Adrenal gland (tissue), 5 donors: ENCODE measurements around the gene COQ5.

ENCODE experiments used
- POLR2A ChIP-seq, 2 donors: fragments of 450-650 bp; IDR thresholded peaks; one replicate each; pipeline ENCODE4 v1.6.1; 2017; ENCODE audit warnings: antibody characterized with exemption in 2 of 2, mild to moderate bottlenecking in 2 of 2, moderate library complexity in 1 of 2
- TF ChIP-seq, protein P1 (sequence below), 6 experiments: fragments of 450-650 bp in 4 of 6; fragments of 200-600 bp in 2 of 6; sonication (generic) in 1 of 6; IDR thresholded peaks; 1 replicate in 5 of 6; 2 replicates in 1 of 6; pipeline versions ENCODE4 v1.5.1 to v1.8.0; 2016 to 2021; ENCODE audit warnings: antibody characterized with exemption in 6 of 6, mild to moderate bottlenecking in 2 of 6, moderate library complexity in 1 of 6
- donor health status: DM: no; HTN: no; CAD: no.

DNA sequence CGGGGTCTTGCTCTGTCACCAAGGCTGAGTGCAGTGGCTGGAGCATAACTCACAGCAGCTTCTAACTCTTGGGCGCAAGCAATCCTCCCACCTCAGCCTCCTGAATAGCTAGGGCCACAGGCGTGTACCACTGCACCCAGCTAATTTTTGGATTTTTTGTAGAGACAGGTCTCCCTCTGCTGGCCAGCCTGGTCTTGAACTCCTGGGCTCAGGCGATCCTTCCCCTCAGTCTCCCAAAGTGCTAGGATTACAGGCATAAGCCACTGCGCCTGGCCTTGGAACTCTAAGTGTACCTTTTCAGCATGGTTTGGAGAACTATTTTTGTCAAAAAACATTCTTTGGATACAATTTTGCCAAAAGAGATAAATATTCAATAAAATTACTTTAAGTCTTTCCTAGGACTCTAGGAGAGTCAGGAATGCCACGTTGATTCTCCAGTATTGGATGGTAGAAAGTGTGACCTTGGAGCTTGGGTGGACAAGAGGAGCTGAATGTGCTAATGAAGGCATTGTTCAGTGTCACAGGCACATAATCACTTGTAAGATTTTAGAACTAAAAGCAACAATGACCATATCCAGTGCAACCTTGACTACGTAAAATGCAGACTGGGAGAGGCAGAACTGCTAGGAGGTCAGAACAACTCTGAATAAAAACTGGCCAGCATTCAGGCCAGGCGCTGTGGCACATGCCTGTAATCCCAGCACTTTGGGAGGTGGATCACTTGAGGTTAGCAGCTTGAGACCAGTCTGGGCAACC is 62.2 kb downstream of the COQ5 start:
- TF ChIP-seq, protein P1, sequence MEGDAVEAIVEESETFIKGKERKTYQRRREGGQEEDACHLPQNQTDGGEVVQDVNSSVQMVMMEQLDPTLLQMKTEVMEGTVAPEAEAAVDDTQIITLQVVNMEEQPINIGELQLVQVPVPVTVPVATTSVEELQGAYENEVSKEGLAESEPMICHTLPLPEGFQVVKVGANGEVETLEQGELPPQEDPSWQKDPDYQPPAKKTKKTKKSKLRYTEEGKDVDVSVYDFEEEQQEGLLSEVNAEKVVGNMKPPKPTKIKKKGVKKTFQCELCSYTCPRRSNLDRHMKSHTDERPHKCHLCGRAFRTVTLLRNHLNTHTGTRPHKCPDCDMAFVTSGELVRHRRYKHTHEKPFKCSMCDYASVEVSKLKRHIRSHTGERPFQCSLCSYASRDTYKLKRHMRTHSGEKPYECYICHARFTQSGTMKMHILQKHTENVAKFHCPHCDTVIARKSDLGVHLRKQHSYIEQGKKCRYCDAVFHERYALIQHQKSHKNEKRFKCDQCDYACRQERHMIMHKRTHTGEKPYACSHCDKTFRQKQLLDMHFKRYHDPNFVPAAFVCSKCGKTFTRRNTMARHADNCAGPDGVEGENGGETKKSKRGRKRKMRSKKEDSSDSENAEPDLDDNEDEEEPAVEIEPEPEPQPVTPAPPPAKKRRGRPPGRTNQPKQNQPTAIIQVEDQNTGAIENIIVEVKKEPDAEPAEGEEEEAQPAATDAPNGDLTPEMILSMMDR (IDR thresholded peaks at IDR 0.05) = peak; percentile 12 to 56 (median 48)
- no peak for TF ChIP-seq POLR2A (IDR thresholded peaks at IDR 0.05)
